Fibroblast of the aortic adventitia (primary cell): Measurements from ENCODE around the gene TRMT61A. TPM values are rescaled to one million over a fixed set of nuclear protein-coding genes. Genes with fewer than 3 reads are reported as not detected.
A peak's percentile ranks its signal among the peaks of the same experiment; 100 is the strongest.

Experiments
- DNase-seq: peaks from one replicate; pipeline ENCODE4 v3.0.0-alpha.2; 2010; ENCODE audit warnings: low read depth
- H3K4me3 ChIP-seq: 2 replicates; pipeline ENCODE4 v1.5.1; 2011; ENCODE audit warnings: low read depth, mild to moderate bottlenecking, control low read depth, low read length, moderate library complexity
- CTCF ChIP-seq: IDR thresholded peaks from 2 replicates; pipeline ENCODE4 v1.5.1; 2011; ENCODE audit warnings: mild to moderate bottlenecking, low read length, control low read depth, inconsistent platforms; ENCODE audit not compliant: insufficient read depth
- total RNA-seq: library from RNA; depleted of rRNA; stranded (reverse); fragments of >200 nt; gene quantifications from 2 replicates; pipeline ENCODE4 v1.2.3, GENCODE V29; 2012; ENCODE audit warnings: low replicate concordance

The TRMT61A gene
- total RNA-seq, 1 donor = 9.2 TPM

DNA sequence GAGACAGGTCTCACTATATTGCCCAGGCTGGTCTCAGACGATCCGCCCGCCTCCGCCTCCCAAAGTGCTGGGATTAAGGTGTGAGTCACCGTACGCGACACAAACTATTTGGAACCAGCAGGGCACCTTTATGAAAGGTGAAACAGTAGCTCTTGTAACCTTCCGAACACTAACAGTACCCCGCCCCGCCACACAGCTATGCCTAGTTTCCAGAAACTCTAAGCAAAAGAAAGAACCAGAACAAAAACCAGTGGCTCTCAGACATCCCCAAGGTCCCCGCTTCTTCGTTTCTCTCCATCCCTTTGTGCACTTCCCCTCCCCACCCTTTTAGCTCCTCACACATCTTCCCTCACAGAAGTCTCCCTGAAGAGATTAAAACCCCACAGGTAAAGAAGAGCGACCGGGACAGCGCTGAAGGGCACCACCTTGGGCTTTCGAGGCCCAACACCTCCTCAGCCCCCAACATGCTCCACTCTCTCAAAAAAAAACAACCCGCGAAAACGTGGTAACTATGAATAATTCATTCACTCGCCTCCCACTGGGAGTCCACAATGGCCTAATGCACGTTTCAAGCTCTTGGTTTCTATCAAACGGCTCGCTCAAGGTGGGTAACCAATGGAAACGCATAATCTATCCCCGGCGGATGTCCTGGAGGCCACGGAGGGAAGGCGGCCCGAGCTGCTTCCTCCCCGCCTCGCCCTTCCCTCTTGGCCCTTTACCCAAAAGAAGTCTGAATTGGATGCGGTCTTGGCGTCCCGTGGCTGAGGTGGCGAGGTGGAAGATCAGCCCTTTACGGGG is 32.6 kb downstream of the TRMT61A start:
- DNase-seq = peak; percentile 56
- peak overlapping the region; percentile 63 for H3K4me3 ChIP-seq
- TF ChIP-seq CTCF = no peak

DNA sequence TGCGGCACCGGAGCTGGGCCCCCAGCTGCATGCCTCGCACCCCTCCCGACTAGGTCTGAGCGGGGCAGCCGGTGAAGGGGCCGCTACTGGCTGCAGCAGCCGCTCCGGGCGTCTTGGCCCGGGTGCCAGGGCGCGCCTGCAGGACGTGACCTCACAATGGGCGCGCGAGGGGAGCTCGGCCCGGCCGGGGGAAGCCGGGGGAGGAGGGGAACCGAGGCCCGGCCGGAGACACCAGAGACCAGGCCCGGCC is 33.1 kb downstream of the TRMT61A start:
- peak overlapping the region; percentile 63 for H3K4me3 ChIP-seq
- no peak for TF ChIP-seq CTCF
- peak; percentile 45 for DNase-seq

GRCh38 chr14:103562429-103563225 is 33.6 kb downstream of the TRMT61A start, which contains the start of the genes BAG5 and COA8:
Gene BAG5, minus strand, starts transcription at chr14:103562657. Its CDS starts 1,493 bp downstream, at chr14:103561164.
Gene COA8, plus strand, starts transcription at chr14:103562960. Its CDS starts 42 bp downstream, at chr14:103563002.
- DNase-seq = peak; percentile 75
- no peak for TF ChIP-seq CTCF

DNA sequence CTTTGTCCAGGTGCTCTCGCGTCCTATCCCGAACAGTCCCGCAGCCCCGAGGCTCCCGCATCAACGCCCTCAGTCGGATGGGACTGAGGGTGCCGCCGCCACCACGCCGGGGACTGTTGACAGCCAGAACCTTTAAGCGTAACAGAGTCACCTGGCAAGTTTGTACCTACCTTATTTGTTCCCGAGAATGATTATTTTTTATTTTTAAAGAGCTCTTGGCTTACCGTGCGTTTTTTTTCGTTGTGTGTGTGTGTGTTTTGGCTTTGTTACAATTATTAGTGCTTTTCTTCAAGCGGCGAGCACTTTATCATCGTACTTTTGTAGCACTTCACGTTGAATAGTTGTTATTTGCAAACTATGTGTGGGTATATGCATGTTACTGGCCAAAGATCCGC is 34.2 kb downstream of the TRMT61A start:
- H3K4me3 ChIP-seq = peak overlapping the region; percentile 63
- DNase-seq = no peak
- no peak for TF ChIP-seq CTCF

More at GRCh38 chr14:103562429-103563225, 33.6 kb downstream of the TRMT61A start, which contains the start of the genes BAG5 and COA8:
- H3K4me3 ChIP-seq = peak within 1 kb of the TSS; percentile 63

DNA sequence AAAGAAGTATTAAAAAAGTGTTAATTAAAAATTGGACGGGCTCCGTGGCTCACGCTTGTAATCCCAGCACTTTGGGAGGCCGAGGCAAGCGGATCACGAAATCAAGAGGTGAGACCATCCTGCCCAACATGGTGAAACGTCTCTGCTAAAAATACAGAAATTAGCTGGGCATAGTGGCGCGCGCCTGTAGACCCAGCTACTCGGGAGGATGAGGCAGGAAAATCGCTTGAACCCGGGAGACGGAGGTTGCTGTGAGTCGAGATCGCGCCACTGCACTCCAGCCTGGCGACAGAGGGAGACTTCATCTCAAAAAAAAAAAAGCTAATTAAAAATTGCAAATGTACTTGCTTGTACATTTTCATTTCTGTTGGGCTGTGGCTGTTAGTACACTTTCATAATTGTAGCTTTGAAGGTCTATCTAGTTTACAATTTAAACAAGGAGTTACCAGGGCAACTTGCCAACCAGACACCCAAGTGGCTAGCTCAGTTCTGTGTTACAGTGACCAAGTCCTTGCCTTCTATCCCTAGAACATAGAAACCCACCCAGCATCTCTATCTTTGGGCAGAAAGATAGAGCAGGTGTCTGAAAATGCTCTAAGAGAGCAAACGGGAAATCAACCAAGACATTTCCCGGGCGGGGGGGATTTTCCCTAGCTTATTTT is 35.0 kb downstream of the TRMT61A start:
- TF ChIP-seq CTCF = no peak
- H3K4me3 ChIP-seq = peak overlapping the region; percentile 63
- no peak for DNase-seq

DNA sequence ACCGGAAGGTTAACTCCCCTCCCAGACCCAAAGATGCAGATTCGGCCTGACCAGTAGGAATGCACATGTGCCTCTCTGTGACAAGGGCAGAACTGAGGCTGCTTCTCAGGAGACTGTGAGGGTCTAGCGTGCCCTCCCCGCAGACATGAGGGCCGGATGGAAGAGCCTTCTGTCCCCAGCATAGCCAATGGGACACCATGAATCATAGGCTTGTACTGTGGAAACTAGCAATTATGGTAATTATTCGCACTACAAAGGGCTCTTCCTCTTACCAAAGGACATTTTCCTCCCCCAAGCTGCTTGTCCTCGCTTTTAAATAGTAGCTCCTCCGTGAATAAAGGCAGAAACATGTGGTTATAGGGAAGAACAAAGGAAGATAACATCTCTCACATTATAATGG is 40.0 kb downstream of the TRMT61A start:
- H3K4me3 ChIP-seq = no peak overlapping the region
- TF ChIP-seq CTCF = no peak
- DNase-seq = no peak
